Testis (tissue), 3 donors: Measurements from ENCODE around the gene C1QL3. TPM values are rescaled to one million over a fixed set of nuclear protein-coding genes. Genes with fewer than 3 reads are reported as not detected.

Experiments used
- DNase-seq: peaks from one replicate; pipeline ENCODE4 v3.0.0-alpha.2; 2019
- H3K27ac ChIP-seq, 2 donors: fragments of 200-600 bp; sonication (generic); one replicate each; pipeline ENCODE4 v1.5.1; 2019
- H3K27me3 ChIP-seq: fragments of 200-600 bp; sonication (generic); one replicate; pipeline ENCODE4 v1.5.1; 2019
- H3K36me3 ChIP-seq: fragments of 200-600 bp; sonication (generic); one replicate; pipeline ENCODE4 v1.5.1; 2017; ENCODE audit warnings: low read depth; ENCODE audit errors: missing control alignments
- H3K4me1 ChIP-seq: fragments of 200-600 bp; sonication (generic); one replicate; pipeline ENCODE4 v1.5.1; 2019
- H3K4me3 ChIP-seq, 2 donors: fragments of 200-600 bp; sonication (generic); one replicate each; pipeline ENCODE4 v1.5.1; 2017 to 2019
- H3K9me3 ChIP-seq: fragments of 200-600 bp; sonication (generic); one replicate; pipeline ENCODE4 v1.5.1; 2017
- POLR2A ChIP-seq: fragments of 450-650 bp; IDR thresholded peaks from one replicate; pipeline ENCODE4 v1.6.1; 2017; ENCODE audit warnings: antibody characterized with exemption, mild to moderate bottlenecking, moderate library complexity
- WGBS, 2 donors: methylation state at CpG; one replicate each; pipeline ENCODE4 v1.1.5; 2018; 5-methylcytosine and 5-hydroxymethylcytosine counted together
- intact Hi-C: fragments of 100-400 bp; cut with DNase I; formaldehyde crosslinking; loops from one replicate; pipeline ENCODE4 v1.15.1; 2023; ENCODE audit warnings: low total_unique reads
- polyA plus RNA-seq: library from polyadenylated mRNA; stranded (reverse); fragments of 350-450 nt; fragmentation: Illumina TruSeq; extraction: RNeasy Lipid Tissue Mini Kit (QIAGEN cat#74804); gene quantifications from one replicate; pipeline ENCODE4 v1.2.3, GENCODE V29; 2014; ENCODE audit warnings: low read depth, low replicate concordance; ENCODE audit not compliant: insufficient read depth
- total RNA-seq, 2 donors: library from RNA; depleted of rRNA; stranded (reverse); fragments of >200 nt; gene quantifications; one replicate each; pipeline ENCODE4 v1.2.3, GENCODE V29; 2016
- TF ChIP-seq, protein P1 (sequence below), 3 experiments: fragments of 450-650 bp in 2 of 3; fragments of 200-600 bp in 1 of 3; sonication (generic) in 1 of 3; IDR thresholded peaks; one replicate each; pipeline ENCODE4 v1.5.1; 2016 to 2019; ENCODE audit warnings: antibody characterized with exemption in 3 of 3, mild to moderate bottlenecking in 2 of 3, moderate library complexity in 1 of 3

Gene C1QL3
- total and polyA plus RNA-seq, 3 donors from 2014 or later = 0.16 to 0.25 TPM; not detected in 1

DNA sequence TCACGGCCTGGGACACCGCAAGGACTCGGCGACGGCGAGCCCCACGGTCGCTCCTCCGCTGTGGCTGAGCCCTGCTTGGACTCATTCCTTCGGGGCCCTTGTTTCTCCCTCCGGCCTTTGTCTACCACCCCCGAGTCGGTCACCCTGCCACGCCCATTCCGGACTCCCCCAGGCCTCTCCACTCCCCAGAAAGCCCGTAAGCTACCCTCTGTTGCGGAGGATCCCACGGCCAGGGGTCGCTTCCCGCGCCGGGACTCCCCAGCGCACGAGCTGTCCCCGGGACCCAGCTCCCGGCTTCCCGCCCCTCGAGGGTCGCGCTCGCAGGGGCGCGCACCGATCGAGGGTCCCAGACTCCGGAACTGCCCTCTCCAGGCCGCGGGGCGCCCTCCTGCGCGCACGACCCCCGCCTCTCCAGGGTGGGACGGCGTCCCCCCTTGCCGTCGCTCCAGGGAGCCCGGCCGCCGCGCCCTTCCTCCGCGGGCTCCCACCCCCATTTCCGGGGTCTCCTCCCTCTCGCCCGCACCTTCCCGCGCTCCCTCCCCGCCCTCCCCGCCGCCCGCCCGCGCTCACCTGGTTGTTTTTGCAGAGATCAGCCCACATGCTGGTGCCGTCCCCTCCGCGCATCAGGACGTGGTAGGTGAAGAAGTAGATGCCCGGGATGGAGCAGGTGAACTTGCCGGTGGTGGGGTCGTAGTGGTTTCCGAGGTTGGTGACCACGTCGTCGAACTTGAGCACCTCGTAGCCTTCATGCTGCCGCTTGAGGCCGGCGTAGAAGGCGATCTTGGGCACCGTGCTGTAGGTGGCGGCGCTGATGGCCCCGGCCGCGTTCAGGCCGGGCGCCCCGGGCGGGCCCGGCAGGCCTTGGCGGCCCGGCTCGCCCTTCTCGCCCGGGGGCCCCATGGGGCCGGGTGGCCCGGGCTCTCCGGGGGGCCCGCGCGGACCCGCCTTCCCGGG, 1.5 kb downstream of the C1QL3 start:
- Histone ChIP-seq H3K4me3 (peak overlapping the region in 1 of 2 donors; percentile 0), H3K36me3 (no peaks in the 10 kb centered on the region), H3K4me1 (no peaks in the 10 kb centered on the region), H3K27ac (no peak overlapping the region), H3K9me3 (no peaks in the 10 kb centered on the region), H3K27me3 (no peaks in the 10 kb centered on the region)
- no peak for TF ChIP-seq POLR2A
- TF ChIP-seq, protein P1, sequence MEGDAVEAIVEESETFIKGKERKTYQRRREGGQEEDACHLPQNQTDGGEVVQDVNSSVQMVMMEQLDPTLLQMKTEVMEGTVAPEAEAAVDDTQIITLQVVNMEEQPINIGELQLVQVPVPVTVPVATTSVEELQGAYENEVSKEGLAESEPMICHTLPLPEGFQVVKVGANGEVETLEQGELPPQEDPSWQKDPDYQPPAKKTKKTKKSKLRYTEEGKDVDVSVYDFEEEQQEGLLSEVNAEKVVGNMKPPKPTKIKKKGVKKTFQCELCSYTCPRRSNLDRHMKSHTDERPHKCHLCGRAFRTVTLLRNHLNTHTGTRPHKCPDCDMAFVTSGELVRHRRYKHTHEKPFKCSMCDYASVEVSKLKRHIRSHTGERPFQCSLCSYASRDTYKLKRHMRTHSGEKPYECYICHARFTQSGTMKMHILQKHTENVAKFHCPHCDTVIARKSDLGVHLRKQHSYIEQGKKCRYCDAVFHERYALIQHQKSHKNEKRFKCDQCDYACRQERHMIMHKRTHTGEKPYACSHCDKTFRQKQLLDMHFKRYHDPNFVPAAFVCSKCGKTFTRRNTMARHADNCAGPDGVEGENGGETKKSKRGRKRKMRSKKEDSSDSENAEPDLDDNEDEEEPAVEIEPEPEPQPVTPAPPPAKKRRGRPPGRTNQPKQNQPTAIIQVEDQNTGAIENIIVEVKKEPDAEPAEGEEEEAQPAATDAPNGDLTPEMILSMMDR (IDR thresholded peaks at IDR 0.05) = no peak
- intact Hi-C loops = no loop called here
- 2 to 4% methylated on average over 43 to 92 of the region's 104 CpGs for WGBS, 2 donors
- DNase-seq = no peak

DNA sequence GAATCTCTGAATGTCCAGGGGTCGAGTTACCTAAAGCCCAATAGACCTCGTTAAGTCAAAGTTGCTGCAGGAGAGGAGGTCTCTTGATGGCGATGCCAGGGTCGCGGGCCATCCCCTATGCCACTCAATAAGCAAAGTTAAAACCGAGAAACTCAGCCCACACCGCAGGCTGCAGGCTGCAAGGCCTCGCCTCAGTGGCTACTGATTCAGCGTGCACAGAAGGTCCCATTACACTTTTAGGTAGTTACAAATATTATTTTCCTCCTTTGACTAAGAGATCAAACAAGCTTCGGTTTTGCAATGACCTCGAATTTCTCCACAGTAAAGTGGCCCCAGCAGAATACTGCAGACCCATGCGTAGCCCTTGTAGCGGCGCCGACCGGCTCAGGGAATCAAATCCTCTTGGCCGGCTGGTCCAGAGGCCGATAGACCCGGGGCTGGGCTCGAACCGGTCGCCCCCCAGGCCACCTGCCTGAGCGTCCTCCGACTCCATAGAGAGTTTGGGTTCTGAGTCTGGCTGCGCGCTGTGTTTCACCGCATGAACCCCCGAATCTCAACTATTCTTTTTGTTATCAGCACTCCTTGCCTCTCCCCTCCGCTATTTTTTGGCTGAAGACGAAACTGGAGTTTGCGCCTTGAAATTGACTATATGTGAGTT, 2.3 kb downstream of the C1QL3 start:
- Histone ChIP-seq H3K4me3 (peak overlapping the region in 1 of 2 donors; percentile 0), H3K27ac (no peak overlapping the region), H3K9me3 (no peaks in the 10 kb centered on the region), H3K4me1 (no peaks in the 10 kb centered on the region), H3K27me3 (no peaks in the 10 kb centered on the region), H3K36me3 (no peaks in the 10 kb centered on the region)
- WGBS, 2 donors = 14 to 19% methylated on average over 23 to 31 of the region's 31 CpGs
- intact Hi-C loops = no loop called here
- TF ChIP-seq, protein P1 (IDR thresholded peaks at IDR 0.05) = no peak
- TF ChIP-seq POLR2A = no peak
- no peak for DNase-seq

DNA sequence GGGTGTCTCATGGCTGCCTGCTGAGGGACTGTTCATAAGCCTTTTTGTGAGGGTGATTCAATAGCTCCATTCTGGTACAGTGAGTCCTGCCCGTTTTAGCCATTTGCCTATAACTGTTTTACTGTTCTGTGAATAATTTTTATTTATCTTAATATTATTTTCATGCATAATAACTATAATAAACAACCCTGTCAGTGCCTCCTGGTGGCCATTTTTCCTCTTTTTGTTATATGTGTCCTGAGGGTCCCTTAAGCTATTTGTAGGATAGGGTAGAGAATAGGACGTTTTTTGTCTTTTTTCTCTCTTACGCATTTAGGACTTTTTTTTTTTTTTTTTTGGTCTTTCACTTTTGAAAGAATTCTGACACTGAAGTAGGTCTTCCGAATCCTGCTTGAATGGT, 2.9 kb downstream of the C1QL3 start:
- Histone ChIP-seq H3K4me1 (no peaks in the 10 kb centered on the region), H3K9me3 (no peaks in the 10 kb centered on the region), H3K4me3 (no peak overlapping the region), H3K36me3 (no peaks in the 10 kb centered on the region), H3K27me3 (no peaks in the 10 kb centered on the region), H3K27ac (no peak overlapping the region)
- WGBS, 2 donors = 34 to 59% methylated on average over 4 of the region's 4 CpGs
- TF ChIP-seq POLR2A = no peak
- TF ChIP-seq, protein P1 (IDR thresholded peaks at IDR 0.05) = peak in 1 of 3 experiments; percentile 24
- DNase-seq = no peak
- intact Hi-C loops = no loop called here

DNA sequence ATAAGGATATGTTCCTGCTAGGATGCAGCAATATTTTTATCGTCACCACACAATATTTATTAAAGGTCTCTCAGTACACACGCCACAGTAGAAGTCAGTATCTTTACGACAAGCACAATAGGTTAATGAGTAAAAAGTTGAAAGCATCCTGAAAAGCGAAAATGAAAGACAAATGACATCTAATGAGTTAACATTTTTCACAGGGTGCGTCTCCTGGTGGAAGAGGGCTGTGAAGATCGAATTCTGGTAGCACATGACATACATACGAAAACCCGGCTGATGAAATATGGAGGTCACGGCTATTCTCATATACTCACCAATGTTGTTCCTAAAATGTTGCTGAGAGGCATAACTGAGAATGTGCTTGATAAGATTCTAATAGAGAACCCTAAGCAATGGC, 10.8 kb downstream of the C1QL3 start:
- TF ChIP-seq, protein P1 (IDR thresholded peaks at IDR 0.05) = no peak
- TF ChIP-seq POLR2A = no peak
- H3K27ac ChIP-seq = no peak overlapping the region
- DNase-seq = no peak
- no peak overlapping the region for H3K4me3 ChIP-seq
- intact Hi-C loops = no loop called here
- 82% methylated on average over 9 of the region's 9 CpGs for WGBS, 2 donors
- no peaks in the 10 kb centered on the region for H3K9me3 ChIP-seq
- no peaks in the 10 kb centered on the region for H3K27me3 ChIP-seq
- no peaks in the 10 kb centered on the region for H3K36me3 ChIP-seq
- no peaks in the 10 kb centered on the region for H3K4me1 ChIP-seq
